Occipital lobe (tissue), 2 donors: ENCODE measurements around the gene CPED1. TPM values are rescaled to one million over a fixed set of nuclear protein-coding genes. Genes with fewer than 3 reads are reported as not detected.
"Not testable (repeated sequence)": the region's sequence is repeated elsewhere in the genome, so short reads cannot be mapped to it uniquely, and the experiment has no call there.

ENCODE experiments used
- DNase-seq: peaks from one replicate; lab custom pipeline; 2025; lab: John Stamatoyannopoulos, UW
- total RNA-seq: library from RNA; depleted of rRNA; stranded (reverse); fragments of >200 nt; gene quantifications from one replicate; pipeline ENCODE4 v1.2.3, GENCODE V29; 2014

The CPED1 gene
- total RNA-seq, 1 donor from 2014 or later, result 3.9 TPM

DNA sequence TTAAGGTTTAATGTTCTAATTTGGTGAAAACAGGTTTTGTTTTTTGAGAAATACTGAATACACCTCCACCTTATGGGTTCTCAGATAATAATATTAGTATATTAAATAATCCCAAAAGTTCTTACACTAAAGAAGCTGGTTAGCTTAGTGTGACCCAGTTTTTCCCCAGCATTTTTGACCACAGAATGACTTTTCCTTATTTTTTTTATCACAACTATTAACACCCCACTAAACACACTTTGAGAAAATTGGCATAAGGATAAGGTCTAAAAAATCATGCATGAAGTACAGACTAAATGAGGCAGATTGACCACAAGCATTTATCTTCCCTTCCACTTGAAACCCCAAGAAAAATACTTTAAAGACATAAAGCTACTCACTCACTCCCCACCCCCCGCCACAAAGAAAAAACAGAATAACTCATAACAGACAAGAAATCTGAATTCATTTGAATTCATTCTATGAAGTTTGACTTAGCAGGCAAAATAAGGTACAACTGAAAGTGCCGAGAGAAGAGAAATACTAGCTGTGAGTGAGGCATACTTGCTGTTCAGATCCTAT lies 290.6 kb downstream of the CPED1 start:
- no peak for DNase-seq

DNA sequence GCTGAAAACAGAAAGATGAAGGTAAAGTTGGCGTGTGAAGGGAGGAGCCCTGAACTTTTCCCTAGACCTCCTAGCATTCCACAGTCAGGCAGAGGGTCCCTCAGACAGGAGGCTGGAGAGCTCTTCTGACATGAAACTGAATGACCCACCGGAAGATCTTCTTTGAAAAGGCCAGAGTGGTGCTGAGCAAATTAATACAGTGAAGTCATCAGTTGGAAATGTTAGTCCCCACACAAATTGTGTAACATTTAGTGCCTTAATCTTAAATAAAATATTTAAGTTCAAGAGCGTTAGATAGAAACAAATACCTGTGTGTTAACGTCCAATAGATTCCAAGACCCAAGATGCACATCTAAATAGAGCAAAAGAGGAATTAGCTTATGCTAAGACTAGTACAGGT lies 291.3 kb downstream of the CPED1 start:
- no peak for DNase-seq

DNA sequence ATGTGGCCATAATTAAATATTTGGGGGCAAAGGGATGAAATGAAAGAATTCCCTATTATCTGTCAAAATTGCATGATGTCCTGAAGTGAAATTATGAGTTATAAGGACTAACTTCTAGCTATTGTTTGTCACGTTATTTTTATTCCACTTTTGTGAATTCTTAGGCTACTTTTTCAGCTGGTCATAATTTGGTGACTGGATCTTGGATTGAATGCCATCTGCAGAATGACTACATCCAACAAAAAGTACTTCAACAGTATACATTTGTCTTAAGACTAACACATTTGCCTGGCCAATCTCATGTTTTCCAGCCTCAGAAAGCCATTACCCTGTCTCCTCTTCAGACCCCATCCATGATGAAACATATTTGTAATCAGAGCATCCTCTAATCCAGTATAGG lies 292.1 kb downstream of the CPED1 start:
- no peak for DNase-seq

DNA sequence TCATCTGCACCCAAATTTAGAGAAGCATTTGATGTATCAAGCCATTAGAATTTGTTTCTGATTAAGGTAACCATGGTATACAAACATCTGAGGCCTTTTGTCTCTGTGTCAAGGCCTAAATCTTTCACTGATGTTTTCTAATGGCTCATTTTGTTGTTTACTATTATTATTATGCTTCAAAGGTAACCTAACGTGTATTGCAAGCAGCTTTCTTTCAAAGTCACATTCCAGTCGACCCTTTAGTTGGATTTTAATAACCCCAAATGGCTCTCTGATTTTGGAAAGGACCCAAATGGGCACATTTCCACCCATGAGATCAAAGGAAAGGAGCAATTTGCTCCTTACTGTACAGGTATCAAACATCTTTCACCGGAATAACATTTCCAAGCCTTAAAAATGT lies 293.6 kb downstream of the CPED1 start:
- no peak for DNase-seq

DNA sequence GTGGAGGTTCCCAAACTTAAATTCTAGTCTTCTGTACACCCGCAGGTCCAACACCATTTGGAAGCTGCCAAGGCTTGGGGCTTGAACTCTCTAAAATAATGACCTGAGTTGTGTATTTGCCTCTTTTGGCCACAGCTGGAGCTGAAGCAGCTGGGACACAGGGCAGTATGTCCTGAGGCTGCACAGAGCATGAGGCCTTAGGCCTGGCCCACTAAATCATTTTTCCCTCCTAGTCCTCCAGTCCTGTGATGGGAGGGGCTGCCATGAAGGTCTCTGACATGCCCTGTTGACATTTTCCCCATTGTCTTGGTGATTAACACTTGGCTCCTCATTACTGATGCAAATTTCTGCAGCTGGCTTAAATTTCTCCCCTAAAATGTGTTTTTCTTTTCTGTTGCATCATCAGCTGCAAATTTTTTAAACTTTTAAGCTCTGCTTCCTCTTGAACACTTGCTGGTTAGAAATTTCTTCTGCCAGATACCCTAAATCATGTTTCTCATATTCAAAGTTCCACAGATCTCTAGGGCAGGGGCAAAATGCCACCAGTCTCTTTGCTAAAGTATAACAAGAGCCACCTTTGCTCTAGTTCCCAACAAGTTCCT lies 296.7 kb downstream of the CPED1 start:
- DNase-seq, result no peak

DNA sequence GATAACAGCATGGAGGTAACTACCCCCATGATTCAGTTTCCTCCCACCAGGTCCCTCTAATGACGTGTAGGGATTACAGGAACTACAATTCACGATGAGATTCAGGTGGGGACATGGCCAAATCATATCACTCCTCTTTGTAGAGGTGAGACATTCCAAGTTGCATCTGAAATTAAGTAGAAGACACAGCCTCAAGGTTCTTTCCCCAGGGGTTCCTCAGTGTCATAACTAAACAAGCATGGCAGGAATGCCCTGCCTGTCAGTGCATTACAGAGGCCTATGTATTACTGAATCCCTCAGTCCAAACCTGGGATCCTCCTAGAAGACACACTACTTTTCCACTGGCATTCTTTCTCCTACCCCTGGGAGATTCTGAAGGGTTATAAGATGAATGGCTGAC lies 297.7 kb downstream of the CPED1 start:
- DNase-seq, result no peak

DNA sequence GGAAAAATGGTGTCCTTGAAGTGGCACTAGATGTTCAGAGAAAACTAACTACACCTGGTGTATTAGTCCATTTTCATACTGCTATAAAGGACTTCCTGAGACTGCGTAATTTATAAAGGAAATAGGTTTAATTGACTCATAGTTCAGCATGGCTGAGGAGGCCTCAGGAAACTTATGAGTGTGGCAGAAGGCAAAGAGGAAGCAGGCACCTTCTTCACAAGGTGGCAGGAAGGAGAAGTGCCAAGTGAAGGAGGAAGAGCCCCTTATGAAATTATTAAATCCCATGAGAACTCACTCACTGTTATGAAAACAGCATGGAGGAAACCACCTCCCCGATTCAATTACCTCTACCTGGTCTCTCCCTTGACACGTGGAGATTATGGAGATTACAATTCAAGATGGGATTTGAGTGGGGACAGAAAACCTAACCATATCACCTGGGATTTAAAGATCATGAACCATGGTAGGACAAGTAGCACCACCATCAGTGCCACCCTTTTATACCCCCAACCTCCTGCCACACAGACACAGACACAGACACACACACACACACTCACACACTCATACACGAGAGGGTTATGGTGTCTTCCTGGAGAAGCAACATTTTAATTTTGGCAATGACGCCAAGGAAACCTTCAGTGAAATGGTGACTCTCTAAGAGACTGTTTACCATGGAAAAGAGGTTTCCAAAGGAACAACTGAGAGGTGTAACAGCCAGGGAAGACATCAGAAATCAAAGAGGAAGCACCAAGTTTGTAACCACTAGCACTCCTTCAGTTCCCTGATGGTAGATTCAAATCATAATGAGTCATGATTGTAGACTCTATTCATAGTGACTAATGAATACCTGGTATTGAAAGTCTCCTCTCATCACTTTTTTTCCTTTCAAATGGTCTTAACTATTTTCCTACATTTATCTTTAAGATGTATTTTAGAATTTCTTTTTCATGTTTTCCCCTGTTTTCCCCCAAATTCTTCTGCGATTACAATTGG lies 298.5 kb downstream of the CPED1 start:
- no peak for DNase-seq

DNA sequence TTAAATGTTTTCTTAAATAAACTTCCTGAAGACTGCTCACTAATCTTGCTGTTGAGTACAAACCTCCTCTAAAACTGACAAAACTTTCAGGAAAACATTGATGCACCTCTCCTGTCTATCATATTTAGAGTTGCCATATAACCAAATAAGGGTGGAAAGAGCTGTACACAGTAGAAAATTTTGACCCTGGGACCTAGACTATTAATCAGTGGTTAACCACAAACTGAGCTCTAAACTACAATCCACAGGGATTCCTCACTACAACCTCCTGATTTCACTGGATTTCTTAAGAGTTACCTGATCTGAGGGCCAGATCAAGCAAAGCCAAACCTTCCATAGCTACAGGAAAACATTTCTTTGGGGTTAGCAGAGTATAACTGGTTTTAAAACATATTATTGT lies 300.4 kb downstream of the CPED1 start:
- no peak for DNase-seq

DNA sequence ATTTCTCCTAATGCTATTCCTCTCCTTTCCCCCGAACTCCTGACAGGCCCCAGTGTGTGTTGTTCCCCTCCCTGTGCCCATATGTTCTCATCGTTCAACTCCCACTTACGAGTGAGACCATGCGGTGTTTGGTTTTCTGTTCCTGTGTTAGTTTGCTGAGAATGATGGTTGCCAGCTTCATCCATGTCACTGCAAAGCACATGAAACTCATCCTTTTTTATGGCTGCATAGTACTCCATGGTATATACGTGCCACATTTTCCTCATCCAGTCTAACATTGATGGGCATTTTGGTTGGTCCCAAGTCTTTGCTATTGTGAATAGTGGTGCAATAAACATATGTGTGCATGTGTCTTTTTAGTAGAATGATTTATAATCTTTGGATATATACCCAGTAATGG lies 301.4 kb downstream of the CPED1 start:
- not testable (repeated sequence) for DNase-seq

DNA sequence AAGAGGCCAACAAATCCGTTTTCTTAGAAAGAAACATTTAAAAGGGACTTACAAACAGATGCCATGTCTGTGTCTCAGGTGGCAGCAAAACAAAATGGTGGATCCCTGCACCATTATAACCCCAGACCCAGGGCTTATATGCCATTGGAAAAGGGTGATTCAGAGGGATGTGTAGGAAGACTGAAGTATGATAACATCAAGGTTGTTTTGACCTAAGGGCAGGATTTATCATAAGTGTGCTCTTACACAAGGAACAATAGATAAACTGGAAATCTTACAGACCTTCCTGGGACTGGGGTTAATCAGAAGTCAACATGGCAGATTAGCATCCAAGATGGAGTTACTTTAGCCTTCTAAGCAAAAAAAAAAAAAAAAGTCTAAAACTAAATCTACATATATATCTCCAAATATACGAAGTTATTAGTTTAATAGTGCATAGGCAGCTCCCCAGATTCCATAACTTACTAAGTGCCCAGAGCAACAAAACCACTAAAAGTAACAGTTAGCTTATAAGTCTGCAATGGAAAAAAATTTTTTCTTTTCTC lies 306.0 kb downstream of the CPED1 start:
- no peak for DNase-seq

DNA sequence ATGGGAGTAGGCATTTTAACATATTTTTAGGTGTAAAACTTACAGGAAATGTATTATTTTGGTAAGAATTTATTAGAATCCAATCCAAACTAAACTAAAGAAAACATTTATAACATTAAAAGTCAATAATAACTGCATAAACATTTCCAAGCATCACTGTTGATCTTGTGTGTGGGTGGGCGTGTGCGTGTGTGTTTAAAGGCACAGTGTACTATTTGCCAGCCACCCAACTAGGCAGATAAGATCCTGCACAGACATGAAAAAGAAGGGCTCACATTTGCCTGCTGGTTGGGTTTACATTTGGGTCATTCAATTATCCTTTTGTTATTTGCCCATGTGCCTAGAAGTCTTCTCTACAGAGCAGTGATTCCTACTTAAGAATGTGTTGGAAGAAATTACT lies 309.3 kb downstream of the CPED1 start:
- DNase-seq, result no peak

DNA sequence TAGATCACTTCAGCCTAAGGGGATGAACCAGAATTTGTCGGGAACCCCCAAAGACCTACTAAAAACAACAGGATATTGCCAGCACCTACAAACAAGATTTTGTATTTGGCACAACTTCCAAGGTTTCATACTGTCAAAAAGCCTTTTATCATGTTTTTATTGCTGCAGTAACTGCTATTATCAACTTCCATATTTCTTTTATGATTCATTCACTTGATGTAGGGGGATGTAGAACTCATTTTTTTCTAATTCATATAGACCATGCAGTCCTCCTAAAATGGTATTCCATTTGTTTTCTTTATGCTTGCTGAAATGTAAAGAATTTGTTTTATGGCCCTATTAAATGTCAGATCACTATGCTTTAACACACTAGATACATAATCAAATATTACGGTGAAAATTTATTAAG lies 310.3 kb downstream of the CPED1 start:
- no peak for DNase-seq

DNA sequence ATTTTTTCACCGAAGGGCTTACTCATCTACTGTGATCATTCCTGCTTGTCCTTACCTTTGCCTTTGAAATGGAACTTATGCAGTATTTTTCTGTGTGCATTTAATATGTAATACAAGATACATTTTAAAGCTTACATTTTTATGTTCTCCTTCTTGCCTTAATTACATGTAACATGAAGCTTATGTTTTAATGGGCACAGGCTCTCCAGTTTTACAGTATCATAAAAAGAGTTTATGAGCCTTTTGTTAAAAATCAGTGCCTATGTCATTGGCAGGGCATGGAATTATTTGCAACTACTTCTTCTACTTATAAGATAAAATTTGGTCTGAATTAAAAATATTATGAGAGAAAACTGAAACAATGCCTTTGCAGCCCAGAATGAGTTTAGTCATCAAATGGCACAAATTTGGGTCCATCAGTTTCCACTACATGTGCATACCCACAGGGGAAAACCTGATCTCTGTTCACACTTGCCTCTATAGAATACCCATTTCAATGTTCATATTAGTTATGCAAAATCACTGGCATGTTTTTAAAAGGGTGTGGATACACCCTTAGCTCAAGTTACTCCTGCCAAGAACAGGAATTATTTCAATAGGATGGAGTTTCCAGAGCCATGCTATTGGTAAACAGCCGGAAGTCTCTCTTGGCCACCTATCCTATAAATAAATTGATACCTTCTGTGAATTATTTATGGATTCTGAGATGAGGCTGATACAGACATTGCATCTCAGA lies 312.3 kb downstream of the CPED1 start:
- DNase-seq, result no peak

DNA sequence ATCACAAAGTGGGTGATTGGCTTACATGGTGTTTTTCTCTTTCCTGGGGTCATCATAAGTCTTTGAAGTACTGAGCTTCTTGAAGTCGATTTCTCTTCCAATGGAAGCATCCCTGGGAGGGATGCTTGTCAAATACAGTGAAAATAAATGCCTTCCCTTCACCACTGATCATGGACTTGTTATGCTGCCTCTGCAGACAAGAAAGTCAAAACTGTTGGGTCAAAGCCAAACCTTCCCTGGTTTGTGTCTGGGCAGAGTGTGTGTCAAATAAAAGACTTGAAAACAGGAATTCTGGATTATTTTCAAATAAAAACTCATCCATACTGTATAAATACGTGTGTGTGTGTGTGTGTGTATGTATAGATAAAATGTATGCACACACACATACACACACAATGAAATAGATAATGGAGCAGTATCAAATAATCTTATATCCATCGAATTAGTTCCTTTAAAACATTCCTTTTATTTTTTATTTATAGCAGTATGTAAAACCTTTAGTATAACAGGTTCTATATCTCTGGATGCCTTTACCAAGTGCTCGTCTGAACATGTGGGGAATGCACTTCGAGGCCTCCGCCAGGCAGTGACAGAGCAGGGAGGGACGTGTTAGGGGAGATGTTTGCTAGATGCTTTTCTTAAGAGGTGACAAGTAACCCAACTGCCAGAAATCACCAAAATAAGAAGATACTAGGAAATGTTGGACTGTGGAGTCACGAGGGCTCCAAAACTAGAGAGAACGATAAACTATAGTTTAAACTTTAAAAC lies 313.1 kb downstream of the CPED1 start:
- DNase-seq, result no peak

DNA sequence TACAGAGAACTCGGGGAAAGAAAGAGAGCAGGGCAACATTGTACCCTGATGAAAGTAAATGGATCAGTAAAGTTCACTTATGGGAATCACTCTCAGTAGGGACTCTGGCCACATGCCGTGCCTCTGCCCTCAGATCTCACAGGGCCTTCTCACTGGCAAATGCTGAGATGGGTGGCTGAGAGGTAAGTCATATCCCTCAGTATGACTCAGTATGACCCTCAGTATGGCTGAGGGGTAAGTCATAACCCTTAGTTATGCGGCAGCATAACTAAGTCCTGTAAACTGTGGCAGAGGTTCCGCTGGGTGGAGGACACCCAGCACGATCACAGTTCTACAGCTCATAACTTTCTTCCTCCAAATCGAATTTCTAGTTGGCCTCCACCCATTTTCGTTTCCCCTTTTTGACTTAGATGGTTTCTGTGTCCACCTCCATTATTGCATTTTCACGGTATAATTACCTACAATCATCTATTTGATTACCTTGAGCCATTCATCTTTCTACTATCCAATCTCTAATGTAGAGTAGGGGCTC lies 313.8 kb downstream of the CPED1 start:
- no peak for DNase-seq

DNA sequence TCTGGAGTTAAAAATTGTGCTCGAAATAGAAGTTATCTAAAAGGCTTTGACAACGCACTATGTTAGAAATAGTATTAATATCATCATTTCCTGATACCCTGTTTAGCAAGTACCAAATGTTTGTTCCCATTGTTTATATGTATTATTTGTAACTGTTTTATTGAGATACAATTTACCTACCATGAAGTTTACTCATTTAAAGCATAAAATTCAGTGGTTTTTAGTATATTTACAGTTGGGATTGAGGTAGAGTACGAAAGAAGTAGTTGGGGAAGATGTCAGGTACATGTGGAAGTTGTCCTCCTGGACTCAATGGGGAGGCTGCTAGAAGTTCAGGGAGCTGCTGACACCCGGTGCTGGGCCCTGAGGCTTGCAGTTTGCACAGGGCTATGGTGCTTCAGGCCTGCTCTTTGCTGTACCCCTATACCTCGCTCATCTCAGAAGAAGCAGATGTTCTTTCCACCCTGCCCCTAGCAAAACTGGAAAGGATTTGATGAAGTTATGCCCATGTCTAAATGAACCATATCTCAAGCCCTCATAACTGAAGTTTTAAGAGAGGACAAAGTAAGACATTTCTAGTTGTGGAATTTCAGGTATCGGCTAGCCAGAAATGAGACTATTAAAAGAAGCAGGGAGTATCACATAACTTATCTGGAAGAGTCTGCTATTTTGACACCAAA lies 315.1 kb downstream of the CPED1 start:
- no peak for DNase-seq

DNA sequence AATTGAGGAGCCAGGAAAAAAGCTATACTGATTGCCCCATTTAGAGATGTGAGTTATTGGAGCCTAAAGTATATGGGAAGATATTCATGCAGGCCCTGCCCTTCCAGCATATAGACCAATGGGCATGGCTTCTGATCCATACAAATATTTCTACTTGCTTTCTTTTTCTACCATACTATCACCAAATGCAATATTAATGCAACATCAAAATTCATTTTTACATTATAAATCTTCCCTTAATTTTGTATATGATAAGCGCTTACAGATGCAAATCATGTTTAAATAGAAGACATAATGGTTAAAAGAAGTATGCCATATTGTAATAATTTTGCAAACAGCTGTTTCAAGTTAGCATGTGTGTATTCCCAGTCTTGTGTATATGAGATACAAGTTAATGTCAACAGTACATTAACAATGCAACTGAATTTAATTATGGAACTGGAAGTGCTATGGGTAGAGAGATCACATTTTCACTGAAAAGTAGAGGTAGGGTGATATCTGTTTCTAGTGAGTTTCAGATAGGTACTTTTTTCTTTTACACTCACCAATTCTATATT lies 315.7 kb downstream of the CPED1 start:
- no peak for DNase-seq

DNA sequence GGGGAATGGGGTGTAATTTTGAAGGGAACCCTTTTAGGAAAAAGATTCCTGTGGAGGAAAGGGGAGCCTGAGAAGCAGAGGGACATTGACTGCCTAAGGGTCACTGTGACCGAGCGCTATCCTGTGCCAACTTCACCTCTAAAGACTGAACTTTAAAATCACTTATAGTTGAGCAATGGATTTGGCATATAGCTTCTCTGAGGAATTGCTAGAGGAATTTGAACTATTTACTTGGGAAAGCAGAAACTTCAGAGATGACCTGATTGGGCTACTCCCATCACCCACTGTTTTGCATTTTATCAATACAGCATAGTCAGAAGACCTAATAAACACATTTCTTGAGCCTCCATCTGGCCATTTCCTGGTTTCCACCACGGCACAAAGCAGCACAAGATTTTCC lies 316.6 kb downstream of the CPED1 start:
- no peak for DNase-seq

DNA sequence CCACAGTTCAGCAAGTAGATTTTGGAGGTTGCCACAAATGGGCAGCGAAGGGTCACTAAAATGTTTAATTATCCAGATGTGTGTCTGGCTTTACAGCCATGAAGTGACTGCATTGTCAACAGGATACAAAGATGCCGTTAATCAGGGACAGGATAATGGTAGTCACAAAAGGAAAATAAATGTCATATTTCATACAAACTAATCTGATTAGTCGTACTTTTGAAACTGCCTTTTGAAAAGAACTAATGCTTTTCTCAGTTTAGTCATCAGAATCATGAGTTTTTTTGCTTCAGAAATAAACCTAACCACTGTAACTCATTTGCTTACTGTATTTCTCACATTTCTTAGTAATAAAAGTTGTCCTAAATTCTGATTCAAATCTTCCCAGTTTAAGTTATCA lies 318.1 kb downstream of the CPED1 start:
- DNase-seq, result no peak
